AML-193 (cell line): ENCODE measurements around the gene HACD2.
"Not testable (repeated sequence)": the region's sequence is repeated elsewhere in the genome, so short reads cannot be mapped to it uniquely, and the experiment has no call there.

Experiments
- DNase-seq, 2 experiments: peaks; one replicate each; lab custom pipeline; 2025; lab: John Stamatoyannopoulos, UW

The HACD2 gene

GRCh38 chr3:123611674-123612073 lies 26.8 kb upstream of the HACD2 start:
- DNase-seq = not testable (repeated sequence)

DNA sequence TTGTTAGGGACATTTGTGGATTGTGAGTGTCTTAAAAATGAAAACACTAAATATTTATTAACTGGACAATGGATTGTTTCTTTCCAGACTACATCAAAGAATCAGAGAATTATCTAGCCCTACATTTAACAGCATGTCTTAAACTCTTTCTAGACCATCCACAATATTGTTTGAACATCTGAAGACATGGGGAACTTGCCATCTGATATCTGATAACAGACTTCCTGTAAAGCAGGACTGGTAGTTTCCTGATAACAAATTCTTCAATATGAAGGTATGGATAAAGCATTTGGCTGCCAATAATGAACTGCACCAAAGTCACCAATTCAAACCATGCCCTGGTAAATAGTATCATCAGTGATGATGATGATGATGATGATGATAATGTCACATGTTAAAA lies 26.2 kb upstream of the HACD2 start:
- DNase-seq = no peak

GRCh38 chr3:123610331-123610730 lies 25.5 kb upstream of the HACD2 start:
- no peak for DNase-seq

DNA sequence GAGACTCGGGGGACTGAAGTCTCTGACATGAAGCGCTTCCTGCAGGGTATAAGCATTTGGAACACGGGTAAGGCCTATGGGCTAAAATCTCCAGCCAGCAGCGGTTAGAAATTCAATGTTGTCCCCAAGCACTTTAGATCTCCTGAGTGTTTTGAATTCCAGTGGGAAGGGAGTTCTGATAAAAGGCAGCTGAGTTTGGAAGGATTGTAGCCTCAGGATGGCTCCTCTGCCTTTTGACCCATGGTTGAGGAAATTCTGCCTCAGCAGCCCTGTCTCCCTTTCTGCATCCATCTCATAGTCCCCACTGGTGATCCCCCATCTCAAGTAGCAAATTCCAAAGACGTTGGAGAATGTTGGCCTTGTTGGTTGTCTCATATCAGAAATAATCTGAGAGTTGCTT lies 24.2 kb upstream of the HACD2 start:
- no peak for DNase-seq

GRCh38 chr3:123608263-123608937 lies 23.5 kb upstream of the HACD2 start:
- DNase-seq = no peak

- DNase-seq = no peak
Measured at GRCh38 chr3:123606527-123606926, 21.7 kb upstream of the HACD2 start.

DNA sequence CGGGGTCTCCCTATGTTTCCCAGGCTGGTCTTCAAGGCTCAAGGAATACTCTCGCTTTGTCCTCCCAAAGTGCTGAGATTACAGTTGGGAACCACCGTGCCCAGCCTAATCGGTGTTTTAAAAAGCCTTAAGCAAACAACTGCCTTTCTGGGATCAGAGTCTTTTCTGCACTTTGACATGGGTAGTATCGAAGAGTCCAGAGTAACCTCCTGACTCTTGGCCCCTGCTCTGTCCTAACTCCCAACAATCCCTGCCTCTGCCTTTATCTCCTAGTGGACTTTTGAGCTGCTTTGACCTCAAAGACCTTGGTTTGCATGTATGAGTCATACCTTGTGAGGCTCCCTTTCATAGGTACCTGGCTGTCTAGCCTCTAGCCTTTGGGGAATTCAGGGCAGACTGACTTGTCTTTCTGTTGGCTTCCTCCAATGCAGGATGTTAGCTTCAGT lies 21.0 kb upstream of the HACD2 start:
- no peak for DNase-seq

- DNase-seq = not testable (repeated sequence)
Measured at GRCh38 chr3:123603153-123603552, 18.3 kb upstream of the HACD2 start.

- DNase-seq = no peak
Measured at GRCh38 chr3:123602325-123602724, 17.5 kb upstream of the HACD2 start.

DNA sequence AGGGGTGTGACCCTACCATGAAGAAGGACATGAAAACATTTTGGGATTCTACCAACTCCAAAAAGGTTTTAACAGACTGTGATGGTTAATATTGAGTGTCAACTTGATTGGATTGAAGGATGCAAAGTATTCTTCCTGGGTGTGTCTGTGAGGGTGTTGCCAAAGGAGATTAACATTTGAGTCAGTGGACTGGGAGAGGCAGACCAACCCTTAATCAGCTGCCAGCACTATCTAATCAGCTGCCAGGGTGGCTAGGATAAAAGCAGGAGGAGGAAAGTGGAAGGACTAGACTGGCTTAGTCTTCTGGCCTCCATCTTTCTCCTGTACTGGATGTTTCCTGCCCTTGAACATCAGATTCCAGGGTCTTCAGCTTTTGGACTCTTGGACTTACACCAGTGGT lies 16.0 kb upstream of the HACD2 start:
- DNase-seq = not testable (repeated sequence)

- DNase-seq = no peak
Measured at GRCh38 chr3:123597561-123597960, 12.7 kb upstream of the HACD2 start.

DNA sequence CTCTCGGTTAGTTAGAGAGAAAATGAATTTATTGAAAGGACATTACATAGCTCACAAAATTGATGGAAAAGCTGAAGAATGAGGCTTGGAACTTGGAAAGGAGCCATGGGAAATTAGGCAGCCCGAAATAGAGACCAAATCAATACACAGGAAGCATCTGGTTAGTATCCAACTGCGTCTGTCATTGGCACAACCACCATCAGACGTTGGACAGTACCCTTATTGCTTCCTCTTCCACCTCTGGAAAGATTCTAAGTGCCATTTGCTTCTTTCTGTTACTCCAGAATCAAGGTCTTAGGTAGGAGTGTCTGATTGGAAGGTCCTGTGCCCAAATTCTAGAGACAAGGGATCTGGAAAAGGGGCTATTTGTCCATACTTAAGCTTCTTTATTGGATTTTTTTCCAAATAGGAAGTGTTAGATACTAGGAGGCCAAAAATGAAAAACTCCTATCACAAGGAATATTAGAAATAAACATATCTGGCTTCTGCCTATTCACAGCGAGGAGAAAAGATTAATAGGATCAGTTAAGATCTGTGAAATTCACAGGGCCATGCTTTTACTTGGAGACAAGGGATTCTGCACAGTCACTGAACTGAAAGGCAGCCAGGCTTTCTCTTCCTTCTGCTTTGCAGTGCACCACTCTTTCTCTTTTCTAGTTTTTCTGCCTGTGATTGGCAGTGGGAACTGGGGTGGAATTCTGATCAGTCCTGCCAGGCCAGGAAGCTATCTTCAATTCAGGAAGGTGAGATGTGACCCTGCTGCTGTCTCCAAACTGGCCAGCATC lies 10.7 kb upstream of the HACD2 start:
- DNase-seq = no peak

DNA sequence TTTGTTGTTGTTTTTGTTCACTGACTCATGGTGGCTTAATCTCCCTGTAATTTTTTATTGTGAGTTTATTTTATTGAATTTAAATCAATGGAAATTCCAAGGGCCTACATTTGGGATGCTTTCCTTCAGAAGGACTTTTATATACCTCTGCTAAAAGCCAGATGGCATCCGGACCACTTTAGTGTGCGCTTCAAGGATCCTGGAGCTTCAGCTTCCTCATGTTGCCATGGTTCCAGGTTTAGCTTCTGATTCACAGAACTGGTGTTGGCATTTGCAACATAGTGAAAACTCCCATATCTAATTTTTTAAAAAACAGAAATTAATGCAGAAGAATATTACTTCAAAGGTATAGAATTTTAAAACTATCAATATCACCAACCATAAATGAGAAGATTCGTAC lies 8.5 kb upstream of the HACD2 start:
- no peak for DNase-seq

DNA sequence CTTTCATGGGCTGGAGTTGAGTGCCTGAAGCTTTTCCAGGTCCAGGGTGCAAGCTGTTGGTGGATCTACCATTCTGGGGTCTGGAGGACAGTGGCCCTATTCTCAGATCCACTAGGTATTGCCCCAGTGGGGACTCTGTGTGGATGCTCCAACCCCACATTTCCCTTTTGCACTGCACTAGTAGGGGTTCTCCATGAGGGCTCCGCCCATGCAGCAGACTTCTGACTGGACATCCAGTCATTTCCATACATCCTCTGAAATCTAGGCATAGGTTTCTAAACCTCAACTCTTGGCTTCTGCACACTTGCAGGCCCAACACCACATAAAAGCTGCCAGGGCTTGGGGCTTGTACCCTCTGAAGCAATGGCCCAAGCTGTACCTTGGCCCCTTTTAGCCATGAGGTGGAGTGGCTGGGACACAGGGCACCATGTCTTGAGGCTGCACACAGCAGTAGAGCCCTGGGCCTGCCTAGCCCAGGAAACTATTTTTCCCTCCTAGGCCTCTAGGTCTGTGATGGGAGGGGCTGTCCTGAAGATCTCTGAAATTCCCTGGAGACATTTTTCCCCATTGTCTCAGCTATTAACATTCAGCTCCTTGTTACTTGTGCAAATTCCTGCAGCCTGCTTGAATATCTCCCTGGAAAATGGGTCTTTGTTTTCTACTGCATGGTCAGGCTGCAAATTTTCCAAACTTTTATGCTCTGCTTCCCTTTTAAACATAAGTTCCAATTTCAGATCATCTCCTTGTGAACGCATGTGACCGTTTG lies 6.0 kb upstream of the HACD2 start:
- DNase-seq = no peak

- no peak for DNase-seq
Measured at GRCh38 chr3:123587401-123587800, 2.5 kb upstream of the HACD2 start.

DNA sequence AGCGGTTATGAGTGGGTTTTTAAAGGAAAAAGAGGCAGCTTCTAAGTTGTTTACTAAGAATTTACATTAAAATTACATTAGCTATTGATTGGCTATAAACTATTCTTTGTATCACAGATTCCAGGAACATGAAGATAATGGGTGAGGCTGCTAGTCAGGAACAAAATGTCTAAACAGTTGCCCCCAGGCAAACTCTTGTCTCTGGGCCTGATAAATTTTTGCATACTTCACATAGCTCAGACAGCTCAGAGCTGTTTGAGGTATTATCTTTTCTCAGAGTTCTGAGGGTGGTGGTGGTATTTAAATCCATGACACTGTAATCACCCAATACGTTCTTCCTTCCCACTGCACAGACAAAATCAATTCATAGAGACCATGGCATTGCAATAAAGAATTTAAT lies 2.1 kb upstream of the HACD2 start:
- no peak for DNase-seq

- peak; percentile 62 to 66 for DNase-seq
Measured at GRCh38 chr3:123586131-123586530, 1.3 kb upstream of the HACD2 start.

DNA sequence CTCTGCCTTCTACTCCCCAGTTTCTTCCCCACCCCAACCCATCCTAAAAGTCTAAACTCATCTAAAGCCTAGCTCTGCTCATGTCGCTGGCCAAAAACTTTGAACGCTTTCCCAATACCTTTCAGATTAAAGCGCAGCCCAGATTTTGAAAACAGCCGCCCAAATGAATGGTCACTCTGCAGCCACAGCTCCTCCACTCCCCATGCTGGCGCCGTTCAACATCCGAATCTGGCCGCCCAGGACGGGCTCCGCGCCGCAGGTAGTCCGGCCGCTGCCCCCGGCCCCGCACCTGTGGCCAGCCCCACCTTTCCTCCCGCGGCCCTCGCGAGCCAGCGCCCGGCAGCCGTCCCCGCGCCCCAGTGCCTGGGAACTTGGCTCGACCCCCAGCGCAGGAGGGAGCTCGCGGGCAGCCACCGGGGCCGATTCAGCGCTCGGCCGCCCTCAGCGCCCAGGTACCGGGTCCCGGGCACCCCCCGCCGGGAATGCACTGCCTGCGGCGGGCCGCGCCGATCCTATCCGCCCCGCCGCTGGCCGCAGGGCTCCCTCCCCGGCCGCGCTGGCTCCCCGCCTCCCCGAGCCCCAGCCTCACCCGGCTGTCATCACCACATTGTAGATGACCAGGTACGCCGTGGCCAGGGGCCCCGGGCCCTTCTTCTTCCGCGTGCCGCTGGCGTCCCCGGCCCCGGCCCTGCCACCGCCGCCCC lies 417 bp downstream of the HACD2 start:
- peak in 1 of 2 experiments; percentile 15 for DNase-seq

- DNase-seq = no peak
Measured at GRCh38 chr3:123583561-123583960, 1.3 kb downstream of the HACD2 start.

DNA sequence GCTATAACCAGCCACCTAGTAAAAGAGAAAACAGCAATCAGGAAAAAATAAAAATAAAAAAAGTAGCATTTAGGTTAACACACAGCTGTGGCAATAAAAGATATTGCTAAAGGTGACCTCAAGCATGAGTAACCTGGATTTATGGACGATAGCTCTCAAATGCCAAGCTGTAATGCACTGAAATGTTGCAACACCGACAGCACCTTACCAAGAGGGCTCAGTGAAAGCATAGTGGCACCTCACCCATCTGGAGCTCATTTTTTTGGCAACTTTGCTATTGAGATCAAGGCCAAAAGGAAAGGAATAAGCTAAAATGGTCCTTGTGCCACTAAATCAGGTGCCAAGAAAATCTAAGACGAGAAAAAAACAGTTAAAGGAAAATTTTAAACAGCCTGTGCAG lies 2.5 kb downstream of the HACD2 start:
- no peak for DNase-seq

GRCh38 chr3:123576122-123576521 lies 8.7 kb downstream of the HACD2 start:
- peak; percentile 31 to 37 for DNase-seq

GRCh38 chr3:123571973-123572365 lies 12.9 kb downstream of the HACD2 start:
- DNase-seq = no peak
